Large intestine (tissue), 3 donors: ENCODE results near the gene SNX17. TPM values are rescaled to one million over a fixed set of nuclear protein-coding genes. Genes with fewer than 3 reads are reported as not detected.

ENCODE experiments used
- DNase-seq, 2 donors: peaks; one replicate each; pipeline versions ENCODE4 v3.0.0 to v3.0.0-alpha.2; 2013
- H3K27ac ChIP-seq: one replicate; pipeline ENCODE4 v1.5.1; 2013; ENCODE audit warnings: low read length
- H3K27me3 ChIP-seq: 2 replicates; pipeline ENCODE4 v1.6.1; 2013; ENCODE audit warnings: low read length; ENCODE audit not compliant: control insufficient read depth, insufficient read depth
- H3K36me3 ChIP-seq: 2 replicates; pipeline ENCODE4 v1.6.1; 2013; ENCODE audit warnings: low read length; ENCODE audit not compliant: control insufficient read depth, insufficient read depth
- H3K4me1 ChIP-seq: one replicate; pipeline ENCODE4 v1.6.1; 2013; ENCODE audit warnings: low read length; ENCODE audit not compliant: control insufficient read depth, insufficient read depth
- H3K4me3 ChIP-seq: one replicate; pipeline ENCODE4 v1.5.1; 2013; ENCODE audit warnings: low read length
- H3K9me3 ChIP-seq: one replicate; pipeline ENCODE4 v1.6.1; 2013; ENCODE audit warnings: mild to moderate bottlenecking, low read depth, low read length, moderate library complexity; ENCODE audit not compliant: control insufficient read depth
- WGBS: methylation state at CpG from one replicate; pipeline ENCODE4 v1.1.5; 2013; ENCODE audit warnings: low lambda C conversion rate; ENCODE audit not compliant: insufficient coverage; 5-methylcytosine and 5-hydroxymethylcytosine counted together
- polyA plus RNA-seq: library from polyadenylated mRNA; unstranded; fragments of 120-200 nt; gene quantifications from one replicate; pipeline ENCODE4 v1.2.1, GENCODE V29; 2013

Gene SNX17
- polyA plus RNA-seq, 1 donor: 68.0 TPM

- Histone ChIP-seq H3K9me3 (no peaks in the 10 kb centered on the region), H3K27me3 (no peaks in the 10 kb centered on the region), H3K4me1 (peaks cover 17% of the 10 kb centered on the region), H3K27ac (no peak overlapping the region), H3K4me3 (no peak overlapping the region), H3K36me3 (peaks cover 72% of the 10 kb centered on the region)
- WGBS: no CpG with 5 or more reads among the region's 29 CpGs
- no peak for DNase-seq
These were observed 7.8 kb downstream of the SNX17 start for GRCh38 chr2:27378096-27378808.

GRCh38 chr2:27378809-27379290 is 8.4 kb downstream of the SNX17 start:
- peaks cover 74% of the 10 kb centered on the region for H3K36me3 ChIP-seq
- no peak for DNase-seq
- no peaks in the 10 kb centered on the region for H3K9me3 ChIP-seq
- H3K27ac ChIP-seq: no peak overlapping the region
- WGBS: no CpG with 5 or more reads among the region's 9 CpGs
- no peak overlapping the region for H3K4me3 ChIP-seq
- H3K27me3 ChIP-seq: no peaks in the 10 kb centered on the region
- H3K4me1 ChIP-seq: peaks cover 17% of the 10 kb centered on the region

GRCh38 chr2:27379383-27379835 is 9.0 kb downstream of the SNX17 start:
- H3K27ac ChIP-seq: peak overlapping the region; percentile 97
- H3K36me3 ChIP-seq: peaks cover 74% of the 10 kb centered on the region
- DNase-seq: no peak
- H3K4me1 ChIP-seq: peaks cover 17% of the 10 kb centered on the region
- H3K9me3 ChIP-seq: no peaks in the 10 kb centered on the region
- WGBS: 67% methylated on average over 1 of the region's 2 CpGs
- H3K4me3 ChIP-seq: peak overlapping the region; percentile 65
- H3K27me3 ChIP-seq: no peaks in the 10 kb centered on the region

GRCh38 chr2:27379836-27380625 is 9.6 kb downstream of the SNX17 start:
- no CpG with 5 or more reads among the region's 35 CpGs for WGBS

GRCh38 chr2:27380626-27381545 is 10.5 kb downstream of the SNX17 start, which contains the start of gene ZNF513:
TSS of gene ZNF513 (minus strand) at chr2:27380734. CDS start at chr2:27380526, 208 bp downstream.
- Histone ChIP-seq H3K4me3 (peak within 1 kb of the TSS; percentile 65), H3K4me1 (peaks cover 17% of the 10 kb centered on the region), H3K9me3 (no peaks in the 10 kb centered on the region), H3K27me3 (no peaks in the 10 kb centered on the region), H3K36me3 (peaks cover 69% of the 10 kb centered on the region), H3K27ac (peak within 1 kb of the TSS; percentile 97)
- WGBS: 40% methylated on average over 2 of the region's 67 CpGs
- DNase-seq: peak; percentile 94 to 97

More at GRCh38 chr2:27379836-27380625, 9.6 kb downstream of the SNX17 start:
- no peaks in the 10 kb centered on the region for H3K27me3 ChIP-seq
- H3K9me3 ChIP-seq: no peaks in the 10 kb centered on the region
- H3K36me3 ChIP-seq: peaks cover 74% of the 10 kb centered on the region
- H3K4me1 ChIP-seq: peaks cover 17% of the 10 kb centered on the region
- peak overlapping the region; percentile 65 for H3K4me3 ChIP-seq
- H3K27ac ChIP-seq: peak overlapping the region; percentile 97
- DNase-seq: peak; percentile 61 to 82

GRCh38 chr2:27381577-27382181 is 11.3 kb downstream of the SNX17 start:
- no peaks in the 10 kb centered on the region for H3K9me3 ChIP-seq
- H3K4me3 ChIP-seq: no peak overlapping the region
- peak in 1 of 2 donors; percentile 28 for DNase-seq
- H3K27ac ChIP-seq: peak overlapping the region; percentile 97
- no CpG with 5 or more reads among the region's 10 CpGs for WGBS
- H3K4me1 ChIP-seq: peaks cover 17% of the 10 kb centered on the region
- peaks cover 66% of the 10 kb centered on the region for H3K36me3 ChIP-seq
- no peaks in the 10 kb centered on the region for H3K27me3 ChIP-seq

- Histone ChIP-seq H3K9me3 (no peaks in the 10 kb centered on the region), H3K27me3 (no peaks in the 10 kb centered on the region), H3K27ac (no peak overlapping the region), H3K4me1 (no peaks in the 10 kb centered on the region), H3K36me3 (peaks cover 14% of the 10 kb centered on the region), H3K4me3 (no peak overlapping the region)
- 94% methylated on average over 3 of the region's 9 CpGs for WGBS
- no peak for DNase-seq
These were observed 20.6 kb downstream of the SNX17 start for GRCh38 chr2:27390822-27391679.

- Histone ChIP-seq H3K27me3 (no peaks in the 10 kb centered on the region), H3K4me1 (no peaks in the 10 kb centered on the region), H3K36me3 (peaks cover 12% of the 10 kb centered on the region), H3K4me3 (no peak overlapping the region), H3K9me3 (no peaks in the 10 kb centered on the region), H3K27ac (no peak overlapping the region)
- no peak for DNase-seq
- no CpG with 5 or more reads among the region's 33 CpGs for WGBS
These were observed 22.8 kb downstream of the SNX17 start for GRCh38 chr2:27393225-27393624.

- no peak overlapping the region for H3K27ac ChIP-seq
- no peak overlapping the region for H3K4me3 ChIP-seq
- DNase-seq: no peak
- WGBS: 100% methylated on average over 1 of the region's 5 CpGs
- H3K36me3 ChIP-seq: no peaks in the 10 kb centered on the region
- H3K27me3 ChIP-seq: no peaks in the 10 kb centered on the region
- no peaks in the 10 kb centered on the region for H3K9me3 ChIP-seq
- H3K4me1 ChIP-seq: no peaks in the 10 kb centered on the region
These were observed 28.5 kb downstream of the SNX17 start for GRCh38 chr2:27398962-27399361.
